Measurements from ENCODE around the gene RARB. TPM values are rescaled to one million over a fixed set of nuclear protein-coding genes. Genes with fewer than 3 reads are reported as not detected.

Gene RARB
- total RNA-seq, 2 donors from 2014 or later, result 21.5 to 21.9 TPM

DNA sequence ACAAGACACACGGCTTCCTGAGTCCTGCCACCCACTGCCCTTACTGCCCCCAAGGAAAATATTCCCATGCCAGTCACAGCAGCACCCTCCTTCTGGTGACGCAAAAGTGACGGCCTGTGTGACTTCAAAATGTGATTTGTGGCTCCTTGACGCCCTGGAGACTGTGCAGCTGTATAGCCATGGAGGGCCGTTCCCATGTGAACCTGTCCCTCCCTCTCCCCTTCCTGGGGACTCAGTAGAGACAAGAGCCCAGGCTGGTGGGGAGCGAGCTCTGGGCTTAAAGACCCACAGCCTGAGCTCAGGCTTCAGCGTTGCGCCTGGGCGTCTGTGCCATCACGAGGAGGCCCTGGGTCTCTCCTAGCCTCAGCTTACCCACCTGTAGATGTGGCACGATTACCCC, 158.5 kb downstream of the RARB start:
- H3K27me3 Mint-ChIP-seq (ENCODE audit: insufficient read depth), result peaks cover 2% of the 10 kb centered on the region
- H3K36me3 Mint-ChIP-seq (ENCODE audit: low read depth), result peaks cover 60% of the 10 kb centered on the region
- H3K4me1 Mint-ChIP-seq, result peaks cover 4% of the 10 kb centered on the region
- TF ChIP-seq, protein P1, sequence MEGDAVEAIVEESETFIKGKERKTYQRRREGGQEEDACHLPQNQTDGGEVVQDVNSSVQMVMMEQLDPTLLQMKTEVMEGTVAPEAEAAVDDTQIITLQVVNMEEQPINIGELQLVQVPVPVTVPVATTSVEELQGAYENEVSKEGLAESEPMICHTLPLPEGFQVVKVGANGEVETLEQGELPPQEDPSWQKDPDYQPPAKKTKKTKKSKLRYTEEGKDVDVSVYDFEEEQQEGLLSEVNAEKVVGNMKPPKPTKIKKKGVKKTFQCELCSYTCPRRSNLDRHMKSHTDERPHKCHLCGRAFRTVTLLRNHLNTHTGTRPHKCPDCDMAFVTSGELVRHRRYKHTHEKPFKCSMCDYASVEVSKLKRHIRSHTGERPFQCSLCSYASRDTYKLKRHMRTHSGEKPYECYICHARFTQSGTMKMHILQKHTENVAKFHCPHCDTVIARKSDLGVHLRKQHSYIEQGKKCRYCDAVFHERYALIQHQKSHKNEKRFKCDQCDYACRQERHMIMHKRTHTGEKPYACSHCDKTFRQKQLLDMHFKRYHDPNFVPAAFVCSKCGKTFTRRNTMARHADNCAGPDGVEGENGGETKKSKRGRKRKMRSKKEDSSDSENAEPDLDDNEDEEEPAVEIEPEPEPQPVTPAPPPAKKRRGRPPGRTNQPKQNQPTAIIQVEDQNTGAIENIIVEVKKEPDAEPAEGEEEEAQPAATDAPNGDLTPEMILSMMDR (conservative IDR thresholded peaks at IDR 0.05), result no peak
- no peak overlapping the region for H3K4me3 Mint-ChIP-seq
- no peak overlapping the region for H3K27ac Mint-ChIP-seq
- Histone ChIP-seq H3K27me3 (ENCODE audit: control insufficient read depth, insufficient read depth, low read length, poor library complexity, severe bottlenecking) (no peaks in the 10 kb centered on the region), H3K4me1 (ENCODE audit: control insufficient read depth, insufficient read depth, low read length) (no peaks in the 10 kb centered on the region), H3K4me3 (ENCODE audit: low read length) (no peak overlapping the region), H3K9me3 (ENCODE audit: control insufficient read depth, low read length) (no peaks in the 10 kb centered on the region), H3K27ac (ENCODE audit: low read depth, low read length) (no peak overlapping the region), H3K36me3 (ENCODE audit: control insufficient read depth, insufficient read depth, low read length) (peaks cover 27% of the 10 kb centered on the region), H3K9ac (ENCODE audit: extremely low read depth, low read length, poor library complexity, severe bottlenecking) (no peak overlapping the region)
- WGBS, 2 experiments (ENCODE audit: insufficient coverage in 1 of 2, insufficient read length in 1 of 2), result 92 to 94% methylated on average over 5 to 11 of the region's 11 CpGs
- H3K9me3 Mint-ChIP-seq, result no peaks in the 10 kb centered on the region
- DNase-seq, result peak; percentile 31

DNA sequence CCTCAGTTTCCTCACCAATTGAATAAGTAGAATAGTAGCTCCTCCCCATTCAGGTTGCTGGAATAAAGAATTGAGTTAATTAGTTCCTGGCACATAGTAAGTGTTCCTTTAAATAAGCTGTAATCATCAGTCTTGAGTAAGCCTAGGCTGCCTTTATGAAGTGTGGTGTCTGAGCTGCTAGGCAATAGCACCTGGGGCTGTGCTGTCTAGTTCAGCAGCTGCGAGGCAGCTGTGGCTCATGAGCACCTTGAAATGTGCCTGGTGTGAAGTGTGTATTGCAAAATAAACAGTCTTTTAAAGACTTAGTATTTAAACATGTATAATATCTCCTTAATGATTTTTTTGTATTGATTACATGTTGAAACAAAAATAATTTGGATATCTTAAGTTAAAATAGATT, 159.0 kb downstream of the RARB start:
- WGBS, 2 experiments (ENCODE audit: insufficient coverage in 1 of 2, insufficient read length in 1 of 2), result 100% methylated on average over 1 of the region's 1 CpG; no CpG with 5 or more reads in 1 of the 2 experiments
- peaks cover 2% of the 10 kb centered on the region for H3K27me3 Mint-ChIP-seq (ENCODE audit: insufficient read depth)
- H3K4me1 Mint-ChIP-seq, result peaks cover 4% of the 10 kb centered on the region
- no peaks in the 10 kb centered on the region for H3K4me1 ChIP-seq (ENCODE audit: control insufficient read depth, insufficient read depth, low read length)
- H3K27ac ChIP-seq (ENCODE audit: low read depth, low read length), result no peak overlapping the region
- no peak overlapping the region for H3K9ac ChIP-seq (ENCODE audit: extremely low read depth, low read length, poor library complexity, severe bottlenecking)
- no peak overlapping the region for H3K4me3 ChIP-seq (ENCODE audit: low read length)
- no peaks in the 10 kb centered on the region for H3K9me3 ChIP-seq (ENCODE audit: control insufficient read depth, low read length)
- peaks cover 22% of the 10 kb centered on the region for H3K36me3 ChIP-seq (ENCODE audit: control insufficient read depth, insufficient read depth, low read length)
- no peaks in the 10 kb centered on the region for H3K9me3 Mint-ChIP-seq
- no peak overlapping the region for H3K4me3 Mint-ChIP-seq
- H3K27me3 ChIP-seq (ENCODE audit: control insufficient read depth, insufficient read depth, low read length, poor library complexity, severe bottlenecking), result no peaks in the 10 kb centered on the region
- peaks cover 56% of the 10 kb centered on the region for H3K36me3 Mint-ChIP-seq (ENCODE audit: low read depth)
- TF ChIP-seq, protein P1 (conservative IDR thresholded peaks at IDR 0.05), result no peak
- H3K27ac Mint-ChIP-seq, result no peak overlapping the region
- DNase-seq, result no peak

DNA sequence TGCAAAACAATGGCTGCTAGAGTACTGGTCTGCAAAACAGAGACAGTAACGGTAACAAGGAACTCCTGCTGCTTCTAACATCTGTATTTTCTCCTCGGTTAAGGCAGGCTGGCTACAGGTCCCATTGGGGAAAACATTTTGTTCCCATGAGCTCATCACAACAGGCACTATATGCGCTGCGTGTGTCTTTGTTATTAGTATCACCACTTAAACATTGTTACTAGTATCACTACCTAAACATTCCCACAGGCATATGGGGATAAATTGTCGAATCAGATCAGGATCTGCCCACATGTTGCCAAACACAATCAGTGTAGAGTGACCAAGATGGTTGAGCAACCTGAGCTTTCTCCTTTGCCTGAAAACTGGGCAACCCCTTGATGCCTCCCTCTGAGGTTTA, 159.5 kb downstream of the RARB start:
- Mint-ChIP-seq H3K27ac (no peak overlapping the region), H3K4me1 (peaks cover 8% of the 10 kb centered on the region), H3K36me3 (ENCODE audit: low read depth) (peaks cover 52% of the 10 kb centered on the region), H3K4me3 (no peak overlapping the region), H3K27me3 (ENCODE audit: insufficient read depth) (peaks cover 2% of the 10 kb centered on the region), H3K9me3 (no peaks in the 10 kb centered on the region)
- H3K36me3 ChIP-seq (ENCODE audit: control insufficient read depth, insufficient read depth, low read length), result peaks cover 18% of the 10 kb centered on the region
- H3K4me3 ChIP-seq (ENCODE audit: low read length), result no peak overlapping the region
- peak; percentile 36 for DNase-seq
- H3K9me3 ChIP-seq (ENCODE audit: control insufficient read depth, low read length), result no peaks in the 10 kb centered on the region
- no peak overlapping the region for H3K9ac ChIP-seq (ENCODE audit: extremely low read depth, low read length, poor library complexity, severe bottlenecking)
- no peaks in the 10 kb centered on the region for H3K4me1 ChIP-seq (ENCODE audit: control insufficient read depth, insufficient read depth, low read length)
- no peak overlapping the region for H3K27ac ChIP-seq (ENCODE audit: low read depth, low read length)
- TF ChIP-seq, protein P1 (conservative IDR thresholded peaks at IDR 0.05), result no peak
- 95 to 98% methylated on average over 5 of the region's 5 CpGs for WGBS, 2 experiments (ENCODE audit: insufficient coverage in 1 of 2, insufficient read length in 1 of 2)
- H3K27me3 ChIP-seq (ENCODE audit: control insufficient read depth, insufficient read depth, low read length, poor library complexity, severe bottlenecking), result no peaks in the 10 kb centered on the region
